Left lung (tissue), 10 donors: ENCODE data around the gene RPL41. TPM values are rescaled to one million over a fixed set of nuclear protein-coding genes. Genes with fewer than 3 reads are reported as not detected.

Source experiments
- ATAC-seq: fragments of 200-7000 bp; cut with Tn5 transposase; one replicate; pipeline ENCODE4 v1.9.1; 2020; ENCODE audit warnings: moderate library complexity
- DNase-seq, 4 donors: peaks; one replicate each; pipeline ENCODE4 v3.0.0-alpha.2; 2013 to 2020
- H3K27ac ChIP-seq, 2 donors: fragments of 200-600 bp; sonication (generic) in 1 of 2; one replicate each; pipeline versions ENCODE4 v1.5.0 to v1.8.0; 2020 to 2021
- H3K27me3 ChIP-seq, 2 donors: fragments of 200-600 bp; sonication (generic) in 1 of 2; one replicate each; pipeline versions ENCODE4 v1.5.0 to v1.8.0; 2020 to 2021
- H3K36me3 ChIP-seq, 2 donors: fragments of 200-600 bp; sonication (generic) in 1 of 2; one replicate each; pipeline versions ENCODE4 v1.5.0 to v1.8.0; 2020 to 2021
- H3K4me1 ChIP-seq, 2 donors: fragments of 200-600 bp; one replicate each; pipeline ENCODE4 v1.8.0; 2021
- H3K4me3 ChIP-seq, 2 donors: fragments of 200-600 bp; sonication (generic) in 1 of 2; one replicate each; pipeline versions ENCODE4 v1.5.0 to v1.8.0; 2020 to 2021; ENCODE audit warnings: mild to moderate bottlenecking in 1 of 2
- H3K9me3 ChIP-seq, 2 donors: fragments of 200-600 bp; sonication (generic) in 1 of 2; one replicate each; pipeline versions ENCODE4 v1.5.0 to v1.8.0; 2020 to 2021
- intact Hi-C, 2 donors: fragments of 100-400 bp; cut with DNase I; formaldehyde crosslinking; loops; one replicate each; pipeline versions ENCODE4 v1.11.2 to v1.14.2; 2022
- polyA plus RNA-seq, 6 donors: library from polyadenylated mRNA; unstranded; fragments of 120-200 nt; gene quantifications; one replicate each; pipeline ENCODE4 v1.2.1, GENCODE V29; 2013; ENCODE audit not compliant: insufficient read length in 6 of 6
- total RNA-seq, 2 donors: library from RNA; stranded (reverse); fragmentation: NEBNext Ultra II Directional; extraction: Animal tissue kit (Norgen Biotek cat#: 25700); gene quantifications; one replicate each; pipeline ENCODE4 v1.2.1, GENCODE V29; 2021
- TF ChIP-seq, protein P1 (sequence below), 2 donors: fragments of 200-600 bp; sonication (generic) in 1 of 2; IDR thresholded peaks; one replicate each; pipeline versions ENCODE4 v1.5.0 to v1.8.0; 2021; ENCODE audit warnings: antibody characterized with exemption in 2 of 2
- donor health status: DM: no; HTN: yes; CAD: no.
- donor health status: DM: no; HTN: no; CAD: no.

RPL41 gene
- total and polyA plus RNA-seq, 8 donors, result 3,023 to 6,852 (median 6,158) TPM

DNA sequence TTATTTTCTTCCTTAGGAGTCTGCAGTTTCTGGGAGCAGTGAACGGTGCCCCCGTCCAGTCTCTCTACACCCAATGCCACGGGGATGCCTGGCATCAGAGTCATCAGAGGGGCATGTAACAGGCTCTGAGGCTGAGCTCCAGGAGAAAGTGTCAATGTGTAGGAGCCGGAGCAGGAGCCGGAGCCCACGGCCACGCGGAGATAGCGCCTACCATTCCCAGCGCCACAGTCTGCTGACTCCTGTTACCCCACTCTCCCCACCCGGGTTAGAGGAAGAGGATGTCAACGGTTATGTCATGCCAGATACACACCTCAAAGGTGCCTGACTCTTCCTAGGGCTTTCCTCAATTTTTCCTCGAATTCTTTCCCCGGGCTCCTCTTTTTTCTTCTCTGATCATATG, 15.4 kb upstream of the RPL41 start:
- H3K27me3 ChIP-seq, result no peaks in the 10 kb centered on the region
- H3K36me3 ChIP-seq, result peaks cover 0 to 21% of the 10 kb centered on the region in 2 donors
- H3K9me3 ChIP-seq, result no peaks in the 10 kb centered on the region
- DNase-seq (no peak), ATAC-seq (no peak)
- intact Hi-C loops, result no loop called here
- TF ChIP-seq, protein P1, sequence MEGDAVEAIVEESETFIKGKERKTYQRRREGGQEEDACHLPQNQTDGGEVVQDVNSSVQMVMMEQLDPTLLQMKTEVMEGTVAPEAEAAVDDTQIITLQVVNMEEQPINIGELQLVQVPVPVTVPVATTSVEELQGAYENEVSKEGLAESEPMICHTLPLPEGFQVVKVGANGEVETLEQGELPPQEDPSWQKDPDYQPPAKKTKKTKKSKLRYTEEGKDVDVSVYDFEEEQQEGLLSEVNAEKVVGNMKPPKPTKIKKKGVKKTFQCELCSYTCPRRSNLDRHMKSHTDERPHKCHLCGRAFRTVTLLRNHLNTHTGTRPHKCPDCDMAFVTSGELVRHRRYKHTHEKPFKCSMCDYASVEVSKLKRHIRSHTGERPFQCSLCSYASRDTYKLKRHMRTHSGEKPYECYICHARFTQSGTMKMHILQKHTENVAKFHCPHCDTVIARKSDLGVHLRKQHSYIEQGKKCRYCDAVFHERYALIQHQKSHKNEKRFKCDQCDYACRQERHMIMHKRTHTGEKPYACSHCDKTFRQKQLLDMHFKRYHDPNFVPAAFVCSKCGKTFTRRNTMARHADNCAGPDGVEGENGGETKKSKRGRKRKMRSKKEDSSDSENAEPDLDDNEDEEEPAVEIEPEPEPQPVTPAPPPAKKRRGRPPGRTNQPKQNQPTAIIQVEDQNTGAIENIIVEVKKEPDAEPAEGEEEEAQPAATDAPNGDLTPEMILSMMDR (IDR thresholded peaks at IDR 0.05), result no peak
- H3K4me3 ChIP-seq, result no peak overlapping the region
- H3K27ac ChIP-seq, result no peak overlapping the region
- peaks cover 7 to 22% of the 10 kb centered on the region in 2 donors for H3K4me1 ChIP-seq

DNA sequence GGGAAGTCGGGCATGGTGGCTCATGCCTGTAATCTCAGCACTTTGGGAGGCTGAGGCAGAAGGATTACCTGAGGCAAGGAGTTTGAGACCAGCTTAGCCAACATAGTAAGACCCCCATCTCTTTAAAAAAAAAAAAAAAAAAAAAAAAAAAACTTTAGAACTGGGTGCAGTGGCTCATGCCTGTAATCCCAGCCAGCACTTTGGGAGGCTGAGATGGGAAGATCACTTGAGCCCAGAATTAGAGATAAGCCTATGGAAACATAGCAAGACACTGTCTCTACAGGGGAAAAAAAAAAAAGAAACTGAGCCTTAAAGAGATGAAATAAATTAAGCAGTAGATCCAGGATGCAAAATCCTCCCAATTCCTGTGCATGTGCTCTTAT, 13.8 kb upstream of the RPL41 start:
- H3K4me1 ChIP-seq, result peaks cover 7 to 31% of the 10 kb centered on the region in 2 donors
- H3K9me3 ChIP-seq, result no peaks in the 10 kb centered on the region
- H3K36me3 ChIP-seq, result peaks cover 0 to 29% of the 10 kb centered on the region in 2 donors
- TF ChIP-seq, protein P1 (IDR thresholded peaks at IDR 0.05), result no peak
- intact Hi-C loops, result no loop called here
- ATAC-seq, result no peak
- no peaks in the 10 kb centered on the region for H3K27me3 ChIP-seq
- H3K4me3 ChIP-seq, result no peak overlapping the region
- no peak for DNase-seq
- H3K27ac ChIP-seq, result no peak overlapping the region

DNA sequence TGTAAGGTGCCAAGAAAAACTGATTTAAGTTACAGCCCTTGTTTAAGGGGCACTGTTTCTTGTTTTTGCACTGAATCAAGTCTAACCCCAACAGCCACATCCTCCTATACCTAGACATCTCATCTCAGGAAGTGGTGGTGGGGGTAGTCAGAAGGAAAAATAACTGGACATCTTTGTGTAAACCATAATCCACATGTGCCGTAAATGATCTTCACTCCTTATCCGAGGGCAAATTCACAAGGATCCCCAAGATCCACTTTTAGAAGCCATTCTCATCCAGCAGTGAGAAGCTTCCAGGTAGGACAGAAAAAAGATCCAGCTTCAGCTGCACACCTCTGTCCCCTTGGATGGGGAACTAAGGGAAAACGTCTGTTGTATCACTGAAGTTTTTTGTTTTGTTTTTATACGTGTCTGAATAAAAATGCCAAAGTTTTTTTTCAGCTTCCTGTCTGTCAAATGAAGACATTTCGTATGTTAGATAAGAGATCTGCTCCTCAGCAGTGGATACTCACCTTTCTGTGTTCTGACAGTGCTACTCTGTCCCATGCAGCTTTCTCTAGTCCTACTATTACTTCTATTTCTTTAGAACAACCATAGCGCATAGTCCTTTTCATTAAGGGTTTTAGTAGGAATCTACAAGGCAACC, 13.2 kb upstream of the RPL41 start:
- no peak for ATAC-seq
- peak overlapping the region in 1 of 2 donors; percentile 84 for H3K4me3 ChIP-seq
- TF ChIP-seq, protein P1 (IDR thresholded peaks at IDR 0.05), result no peak
- no peaks in the 10 kb centered on the region for H3K27me3 ChIP-seq
- peaks cover 0 to 34% of the 10 kb centered on the region in 2 donors for H3K36me3 ChIP-seq
- peaks cover 7 to 31% of the 10 kb centered on the region in 2 donors for H3K4me1 ChIP-seq
- intact Hi-C loops, result no loop called here
- DNase-seq, result no peak
- H3K27ac ChIP-seq, result peak overlapping the region; percentile 85 to 86
- no peaks in the 10 kb centered on the region for H3K9me3 ChIP-seq

DNA sequence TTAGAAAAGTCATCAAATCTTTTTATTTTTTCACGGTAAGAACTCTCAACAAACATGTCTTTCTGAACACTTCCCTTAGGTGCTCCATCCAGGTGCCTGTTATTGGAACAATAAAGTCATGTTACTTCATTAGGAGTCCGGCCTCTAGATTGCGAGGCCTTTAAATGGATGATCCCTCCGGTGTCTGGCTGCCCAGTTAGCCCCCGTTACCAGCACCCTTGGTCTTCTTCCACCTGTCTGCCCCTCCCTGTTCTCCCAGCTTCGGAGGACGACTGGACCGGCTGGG, 12.7 kb upstream of the RPL41 start:
- H3K36me3 ChIP-seq, result peaks cover 0 to 40% of the 10 kb centered on the region in 2 donors
- intact Hi-C loops, result no loop called here
- no peak for ATAC-seq

DNA sequence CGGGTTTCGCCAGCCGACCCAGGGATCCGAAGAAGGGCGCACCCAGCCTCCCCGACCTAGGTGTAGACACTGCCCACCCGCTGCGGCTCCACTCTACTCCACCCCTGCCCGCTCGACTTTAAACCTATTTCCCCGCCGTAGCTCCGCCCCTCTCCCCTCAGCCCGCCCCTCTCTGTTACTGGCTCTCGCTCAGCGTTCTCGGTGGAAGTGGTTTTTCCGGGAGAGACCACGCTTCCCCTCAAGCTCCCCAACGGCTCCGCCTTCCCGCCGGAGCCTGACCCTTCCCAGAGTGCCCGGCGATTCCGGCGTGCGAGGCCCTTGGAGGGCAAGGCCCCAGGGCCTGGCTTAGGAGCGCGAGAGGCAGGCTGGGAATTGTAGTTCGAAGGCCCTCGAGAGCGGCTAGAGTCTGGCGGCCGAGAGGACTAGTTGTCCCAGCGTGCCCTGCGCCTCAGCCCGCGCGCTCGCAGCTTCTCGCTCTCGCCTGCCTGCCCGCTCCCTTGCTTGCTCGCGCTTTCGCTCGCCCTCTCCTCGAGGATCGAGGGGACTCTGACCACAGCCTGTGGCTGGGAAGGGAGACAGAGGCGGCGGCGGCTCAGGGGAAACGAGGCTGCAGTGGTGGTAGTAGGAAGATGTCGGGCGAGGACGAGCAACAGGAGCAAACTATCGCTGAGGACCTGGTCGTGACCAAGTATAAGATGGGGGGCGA, 12.2 kb upstream of the RPL41 start, which contains the start of gene PA2G4:
PA2G4 (plus strand) TSS at position 451 of the 706 bp plus-strand sequence; CDS start at position 630, 179 bp downstream.
- H3K4me3 ChIP-seq, result peak within 1 kb of the TSS; percentile 84 to 87
- H3K9me3 ChIP-seq, result no peaks in the 10 kb centered on the region
- H3K36me3 ChIP-seq, result peaks cover 0 to 41% of the 10 kb centered on the region in 2 donors
- ATAC-seq, result peak; percentile 98
- H3K27me3 ChIP-seq, result no peaks in the 10 kb centered on the region
- intact Hi-C loops, result no loop called here
- DNase-seq, result peak; percentile 96 to 100 (median 99)
- TF ChIP-seq, protein P1 (IDR thresholded peaks at IDR 0.05), result no peak
- peak within 1 kb of the TSS; percentile 85 to 86 for H3K27ac ChIP-seq
- H3K4me1 ChIP-seq, result peaks cover 7 to 31% of the 10 kb centered on the region in 2 donors

More for the DNA sequence above, 12.7 kb upstream of the RPL41 start:
- H3K27ac ChIP-seq, result peak overlapping the region; percentile 85 to 86
- H3K9me3 ChIP-seq, result no peaks in the 10 kb centered on the region
- no peaks in the 10 kb centered on the region for H3K27me3 ChIP-seq
- no peak for DNase-seq
- H3K4me1 ChIP-seq, result peaks cover 7 to 31% of the 10 kb centered on the region in 2 donors
- H3K4me3 ChIP-seq, result peak overlapping the region; percentile 84 to 87
- TF ChIP-seq, protein P1 (IDR thresholded peaks at IDR 0.05), result no peak
